Testis (tissue), 3 donors: ENCODE results near the gene PPP1R9A. TPM values are rescaled to one million over a fixed set of nuclear protein-coding genes. Genes with fewer than 3 reads are reported as not detected.

Source experiments
- DNase-seq: peaks from one replicate; pipeline ENCODE4 v3.0.0-alpha.2; 2019
- H3K27ac ChIP-seq, 2 donors: fragments of 200-600 bp; sonication (generic); one replicate each; pipeline ENCODE4 v1.5.1; 2019
- H3K27me3 ChIP-seq: fragments of 200-600 bp; sonication (generic); one replicate; pipeline ENCODE4 v1.5.1; 2019
- H3K36me3 ChIP-seq: fragments of 200-600 bp; sonication (generic); one replicate; pipeline ENCODE4 v1.5.1; 2017; ENCODE audit warnings: low read depth; ENCODE audit errors: missing control alignments
- H3K4me1 ChIP-seq: fragments of 200-600 bp; sonication (generic); one replicate; pipeline ENCODE4 v1.5.1; 2019
- H3K4me3 ChIP-seq, 2 donors: fragments of 200-600 bp; sonication (generic); one replicate each; pipeline ENCODE4 v1.5.1; 2017 to 2019
- H3K9me3 ChIP-seq: fragments of 200-600 bp; sonication (generic); one replicate; pipeline ENCODE4 v1.5.1; 2017
- CTCF ChIP-seq, 3 experiments: fragments of 450-650 bp in 2 of 3; fragments of 200-600 bp in 1 of 3; sonication (generic) in 1 of 3; IDR thresholded peaks; one replicate each; pipeline ENCODE4 v1.5.1; 2016 to 2019; ENCODE audit warnings: antibody characterized with exemption in 3 of 3, mild to moderate bottlenecking in 2 of 3, moderate library complexity in 1 of 3
- POLR2A ChIP-seq: fragments of 450-650 bp; IDR thresholded peaks from one replicate; pipeline ENCODE4 v1.6.1; 2017; ENCODE audit warnings: antibody characterized with exemption, mild to moderate bottlenecking, moderate library complexity
- WGBS, 2 donors: methylation state at CpG; one replicate each; pipeline ENCODE4 v1.1.5; 2018; 5-methylcytosine and 5-hydroxymethylcytosine counted together
- intact Hi-C: fragments of 100-400 bp; cut with DNase I; formaldehyde crosslinking; loops from one replicate; pipeline ENCODE4 v1.15.1; 2023; ENCODE audit warnings: low total_unique reads
- polyA plus RNA-seq: library from polyadenylated mRNA; stranded (reverse); fragments of 350-450 nt; fragmentation: Illumina TruSeq; extraction: RNeasy Lipid Tissue Mini Kit (QIAGEN cat#74804); gene quantifications from one replicate; pipeline ENCODE4 v1.2.3, GENCODE V29; 2014; ENCODE audit warnings: low read depth, low replicate concordance; ENCODE audit not compliant: insufficient read depth
- total RNA-seq, 2 donors: library from RNA; depleted of rRNA; stranded (reverse); fragments of >200 nt; gene quantifications; one replicate each; pipeline ENCODE4 v1.2.3, GENCODE V29; 2016

The PPP1R9A gene
- total and polyA plus RNA-seq, 3 donors from 2014 or later, result 16.7 to 47.8 (median 47.0) TPM

- Histone ChIP-seq H3K9me3 (no peaks in the 10 kb centered on the region), H3K27me3 (no peaks in the 10 kb centered on the region), H3K4me3 (no peak overlapping the region), H3K4me1 (no peaks in the 10 kb centered on the region), H3K36me3 (no peaks in the 10 kb centered on the region), H3K27ac (no peak overlapping the region)
- TF ChIP-seq CTCF (IDR thresholded peaks at IDR 0.05) (no peak), POLR2A (no peak)
- 71 to 81% methylated on average over 4 of the region's 4 CpGs for WGBS, 2 donors
- intact Hi-C loops, result no loop called here
- DNase-seq, result no peak
Observed at GRCh38 chr7:95011995-95012394, 104.6 kb downstream of the PPP1R9A start.

GRCh38 chr7:95018021-95018420 lies 110.6 kb downstream of the PPP1R9A start:
- no peak for DNase-seq
- WGBS, 2 donors, result 67 to 79% methylated on average over 1 of the region's 1 CpG
- intact Hi-C loops, result no loop called here
- Histone ChIP-seq H3K36me3 (no peaks in the 10 kb centered on the region), H3K27me3 (no peaks in the 10 kb centered on the region), H3K27ac (no peak overlapping the region), H3K4me1 (no peaks in the 10 kb centered on the region), H3K9me3 (no peaks in the 10 kb centered on the region), H3K4me3 (no peak overlapping the region)
- TF ChIP-seq CTCF (IDR thresholded peaks at IDR 0.05), result no peak
- no peak for TF ChIP-seq POLR2A

- intact Hi-C loops, result no loop called here
- H3K27ac ChIP-seq, result no peak overlapping the region
- H3K4me3 ChIP-seq, result no peak overlapping the region
- H3K27me3 ChIP-seq, result no peaks in the 10 kb centered on the region
- no peaks in the 10 kb centered on the region for H3K9me3 ChIP-seq
- DNase-seq, result no peak
- H3K4me1 ChIP-seq, result no peaks in the 10 kb centered on the region
- no peaks in the 10 kb centered on the region for H3K36me3 ChIP-seq
- TF ChIP-seq CTCF (IDR thresholded peaks at IDR 0.05), result no peak
- TF ChIP-seq POLR2A, result no peak
Observed at GRCh38 chr7:95026018-95026417, 118.6 kb downstream of the PPP1R9A start.

GRCh38 chr7:95026421-95027072 lies 119.2 kb downstream of the PPP1R9A start:
- H3K36me3 ChIP-seq, result no peaks in the 10 kb centered on the region
- DNase-seq, result no peak
- no peak overlapping the region for H3K27ac ChIP-seq
- 73 to 84% methylated on average over 4 to 6 of the region's 6 CpGs for WGBS, 2 donors
- TF ChIP-seq CTCF (IDR thresholded peaks at IDR 0.05) (no peak), POLR2A (no peak)
- intact Hi-C loops, result no loop called here
- H3K4me1 ChIP-seq, result no peaks in the 10 kb centered on the region
- H3K4me3 ChIP-seq, result no peak overlapping the region
- no peaks in the 10 kb centered on the region for H3K27me3 ChIP-seq
- H3K9me3 ChIP-seq, result no peaks in the 10 kb centered on the region

DNA sequence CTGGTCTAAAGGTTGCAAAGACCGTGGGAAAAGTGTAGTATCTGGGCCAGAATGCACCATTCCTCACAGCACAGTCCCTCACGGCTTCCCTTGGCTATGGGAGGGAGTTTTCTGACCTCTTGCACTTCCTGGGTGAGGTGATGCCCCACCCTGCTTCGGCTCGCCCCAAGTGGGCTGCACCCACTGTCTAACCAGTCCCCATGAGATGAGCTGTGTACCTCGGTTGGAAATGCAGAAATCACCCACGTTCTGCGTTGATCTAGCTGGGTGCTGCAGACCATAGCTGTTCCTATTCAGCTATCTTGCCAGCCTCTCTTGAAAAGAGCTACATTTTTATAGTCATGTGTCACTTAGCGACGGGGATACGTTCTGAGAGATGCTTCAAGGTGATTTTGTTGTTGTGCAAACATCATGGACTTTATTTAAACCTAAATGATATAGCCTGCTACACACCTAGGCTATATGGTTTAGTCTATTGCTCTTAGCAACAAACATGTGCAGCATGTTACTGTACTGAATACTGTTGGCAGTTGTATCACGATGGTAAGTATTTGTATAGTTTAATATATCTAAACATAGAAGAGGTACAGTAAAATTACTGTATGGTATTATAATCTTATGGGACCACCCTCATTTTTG lies 120.0 kb downstream of the PPP1R9A start:
- intact Hi-C loops, result no loop called here
- no peak for TF ChIP-seq POLR2A
- TF ChIP-seq CTCF (IDR thresholded peaks at IDR 0.05), result no peak
- no peaks in the 10 kb centered on the region for H3K4me1 ChIP-seq
- H3K4me3 ChIP-seq, result no peak overlapping the region
- no peaks in the 10 kb centered on the region for H3K36me3 ChIP-seq
- WGBS, 2 donors, result 80% methylated on average over 10 to 11 of the region's 11 CpGs
- no peaks in the 10 kb centered on the region for H3K27me3 ChIP-seq
- no peak overlapping the region for H3K27ac ChIP-seq
- H3K9me3 ChIP-seq, result no peaks in the 10 kb centered on the region
- no peak for DNase-seq
